Calu3 (cell line): Measurements from ENCODE around the gene SERPINA4. TPM values are rescaled to one million over a fixed set of nuclear protein-coding genes. Genes with fewer than 3 reads are reported as not detected.

Experiments used
- BruUV-seq: library from RNA; stranded (reverse); fragments of 400-500 nt; replicated peaks from 2 replicates; lab custom pipeline; 2021; lab: Mats Ljungman, UMichigan
- CTCF ChIA-PET: fragments of 300-600 bp; sonication (Branson Sonifier 250); formaldehyde crosslinking; loops from one replicate; lab custom pipeline; 2022; ENCODE audit warnings: antibody characterized with exemption; lab: Charles Lee
- DNase-seq: peaks from one replicate; pipeline ENCODE4 v3.0.0; 2022
- H3K27ac Mint-ChIP-seq: one replicate; pipeline ENCODE4 v1.8.0; 2022; ENCODE audit warnings: mixed read lengths; ENCODE audit not compliant: unreplicated experiment
- H3K27me3 Mint-ChIP-seq: one replicate; pipeline ENCODE4 v1.8.0; 2022; ENCODE audit warnings: mixed read lengths; ENCODE audit not compliant: unreplicated experiment
- H3K36me3 Mint-ChIP-seq: one replicate; pipeline ENCODE4 v1.8.0; 2022; ENCODE audit warnings: mild to moderate bottlenecking, moderate library complexity, mixed read lengths; ENCODE audit not compliant: insufficient read depth, unreplicated experiment
- H3K4me1 Mint-ChIP-seq: one replicate; pipeline ENCODE4 v1.8.0; 2022; ENCODE audit warnings: mild to moderate bottlenecking, low read depth, mixed read lengths; ENCODE audit not compliant: unreplicated experiment
- H3K4me3 Mint-ChIP-seq: one replicate; pipeline ENCODE4 v1.8.0; 2022; ENCODE audit warnings: mild to moderate bottlenecking, low read depth, moderate library complexity, mixed read lengths; ENCODE audit not compliant: unreplicated experiment
- H3K9me3 Mint-ChIP-seq: one replicate; pipeline ENCODE4 v1.8.0; 2022; ENCODE audit warnings: low read depth, mixed read lengths; ENCODE audit not compliant: unreplicated experiment
- intact Hi-C: fragments of 100-400 bp; cut with micrococcal nuclease; formaldehyde crosslinking; loops from one replicate; pipeline ENCODE4 v1.10.0; 2022; ENCODE audit not compliant: unreplicated experiment
- total RNA-seq: library from RNA; stranded (reverse); gene quantifications from 2 replicates; pipeline ENCODE4 v1.2.3, GENCODE V29; 2022
- TF ChIP-seq, protein P1 (sequence below): fragments of 200-600 bp; IDR thresholded peaks from one replicate; pipeline ENCODE4 v1.8.0; 2022; ENCODE audit warnings: antibody characterized with exemption; ENCODE audit not compliant: unreplicated experiment

SERPINA4 gene
- total RNA-seq, 1 experiment from 2014 or later = 9.8 TPM

DNA sequence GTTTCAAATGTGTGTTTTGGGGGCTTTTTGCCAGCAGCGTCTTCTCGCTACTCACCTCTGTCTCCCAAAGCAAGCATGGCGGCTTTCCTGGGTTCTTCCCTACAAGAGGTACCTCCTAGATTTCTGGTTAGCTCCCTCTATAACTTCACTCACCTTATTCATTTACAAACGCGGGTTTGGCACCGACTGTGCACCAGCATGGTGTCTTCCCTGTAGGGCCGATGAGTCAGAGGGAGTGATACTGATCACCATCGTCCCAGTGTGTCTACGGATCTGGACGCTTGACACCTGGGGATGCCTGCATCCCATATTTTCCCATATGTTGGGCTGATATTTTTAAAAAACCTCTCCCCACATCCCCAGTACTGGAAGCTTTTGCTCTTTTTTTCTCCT lies 44.0 kb upstream of the SERPINA4 start:
- Mint-ChIP-seq H3K27me3 (peaks cover 40% of the 10 kb centered on the region), H3K4me3 (no peak overlapping the region), H3K4me1 (no peaks in the 10 kb centered on the region), H3K27ac (no peak overlapping the region), H3K36me3 (no peaks in the 10 kb centered on the region), H3K9me3 (peaks cover 6% of the 10 kb centered on the region)
- no peak for DNase-seq
- intact Hi-C loops = no loop called here
- no TSS peak for BruUV-seq
- CTCF ChIA-PET = no interaction called here
- TF ChIP-seq, protein P1, sequence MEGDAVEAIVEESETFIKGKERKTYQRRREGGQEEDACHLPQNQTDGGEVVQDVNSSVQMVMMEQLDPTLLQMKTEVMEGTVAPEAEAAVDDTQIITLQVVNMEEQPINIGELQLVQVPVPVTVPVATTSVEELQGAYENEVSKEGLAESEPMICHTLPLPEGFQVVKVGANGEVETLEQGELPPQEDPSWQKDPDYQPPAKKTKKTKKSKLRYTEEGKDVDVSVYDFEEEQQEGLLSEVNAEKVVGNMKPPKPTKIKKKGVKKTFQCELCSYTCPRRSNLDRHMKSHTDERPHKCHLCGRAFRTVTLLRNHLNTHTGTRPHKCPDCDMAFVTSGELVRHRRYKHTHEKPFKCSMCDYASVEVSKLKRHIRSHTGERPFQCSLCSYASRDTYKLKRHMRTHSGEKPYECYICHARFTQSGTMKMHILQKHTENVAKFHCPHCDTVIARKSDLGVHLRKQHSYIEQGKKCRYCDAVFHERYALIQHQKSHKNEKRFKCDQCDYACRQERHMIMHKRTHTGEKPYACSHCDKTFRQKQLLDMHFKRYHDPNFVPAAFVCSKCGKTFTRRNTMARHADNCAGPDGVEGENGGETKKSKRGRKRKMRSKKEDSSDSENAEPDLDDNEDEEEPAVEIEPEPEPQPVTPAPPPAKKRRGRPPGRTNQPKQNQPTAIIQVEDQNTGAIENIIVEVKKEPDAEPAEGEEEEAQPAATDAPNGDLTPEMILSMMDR = no peak

DNA sequence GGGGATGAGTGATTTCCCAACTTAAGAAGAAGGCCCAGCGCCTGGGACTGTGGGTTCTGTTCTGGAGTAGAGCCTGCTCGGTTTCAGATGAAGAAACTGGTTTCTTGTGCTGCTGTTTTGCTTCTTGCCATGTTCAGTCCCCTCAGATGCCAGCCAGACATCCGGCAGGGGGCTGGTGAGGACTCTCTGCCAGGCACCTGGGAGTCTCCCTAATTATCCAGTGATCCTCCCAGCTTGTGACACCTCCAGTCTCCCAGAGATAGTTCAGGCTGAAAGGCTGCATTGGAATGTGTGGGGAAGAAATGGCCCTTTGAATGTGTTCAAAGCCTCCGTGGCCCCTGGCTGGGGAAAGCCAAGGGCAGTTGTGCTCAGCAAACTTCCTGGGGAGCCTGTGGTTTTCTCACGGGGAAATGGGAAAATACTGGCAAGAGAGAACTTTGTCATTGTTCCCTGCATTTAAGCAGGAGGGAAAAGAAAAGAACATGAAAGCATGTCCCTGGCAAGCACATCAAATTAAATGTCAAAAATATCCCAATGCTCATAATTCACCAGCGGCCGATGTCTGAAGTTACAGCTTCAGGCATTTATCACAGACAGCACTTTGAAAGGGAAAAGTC lies 43.5 kb upstream of the SERPINA4 start:
- H3K36me3 Mint-ChIP-seq = no peaks in the 10 kb centered on the region
- no peak overlapping the region for H3K4me3 Mint-ChIP-seq
- BruUV-seq = no TSS peak
- no peak overlapping the region for H3K27ac Mint-ChIP-seq
- no peaks in the 10 kb centered on the region for H3K4me1 Mint-ChIP-seq
- intact Hi-C loops = no loop called here
- CTCF ChIA-PET = interaction anchor here (0.5 kb wide), 1 partner anchor 1213 kb away, joined by 6 read pairs; no protein-coding TSS in a partner anchor
- peaks cover 40% of the 10 kb centered on the region for H3K27me3 Mint-ChIP-seq
- H3K9me3 Mint-ChIP-seq = peaks cover 6% of the 10 kb centered on the region
- TF ChIP-seq, protein P1 = no peak
- no peak for DNase-seq

DNA sequence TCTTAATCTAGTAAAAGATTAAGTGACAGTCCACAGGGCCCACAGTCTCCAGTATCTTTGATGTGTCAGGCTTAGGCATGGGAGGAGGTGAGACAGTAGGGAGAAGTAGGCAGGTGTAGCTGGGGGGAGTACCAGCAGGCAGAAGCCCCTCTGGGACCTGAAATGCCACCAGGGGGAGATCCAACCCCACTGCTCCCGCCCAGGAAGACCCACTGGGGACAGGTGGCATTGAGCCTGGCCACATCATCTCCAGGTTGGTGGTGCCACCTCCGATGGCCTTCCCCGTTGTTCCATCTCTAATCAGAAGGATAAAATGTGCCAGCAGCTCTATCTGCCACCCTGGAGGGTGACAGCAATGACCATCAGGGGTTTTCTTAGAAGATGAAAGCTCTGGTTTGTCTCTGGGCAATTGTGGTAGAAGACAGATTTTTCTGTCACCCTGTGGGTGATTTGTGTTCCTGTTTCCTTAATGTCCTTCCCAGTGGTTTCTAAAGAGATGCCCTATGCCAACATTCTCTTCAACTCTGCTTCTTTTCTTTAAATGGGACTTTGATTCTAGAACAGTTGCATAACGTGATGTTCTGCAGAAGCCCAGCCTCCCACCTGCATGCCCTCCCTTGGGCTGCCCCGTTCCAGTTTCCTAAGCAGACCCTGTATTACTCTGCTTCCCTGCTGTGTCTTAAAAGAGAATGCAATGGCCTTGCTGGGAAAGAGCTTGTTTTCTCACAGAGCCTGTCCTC lies 39.7 kb upstream of the SERPINA4 start:
- peaks cover 6% of the 10 kb centered on the region for H3K9me3 Mint-ChIP-seq
- H3K27me3 Mint-ChIP-seq = peaks cover 50% of the 10 kb centered on the region
- TF ChIP-seq, protein P1 = peak; percentile 12
- BruUV-seq = no TSS peak
- intact Hi-C loops = no loop called here
- DNase-seq = no peak
- CTCF ChIA-PET = interaction anchor here (0.6 kb wide), 1 partner anchor 537 kb away, joined by 4 read pairs; no protein-coding TSS in a partner anchor
- no peaks in the 10 kb centered on the region for H3K4me1 Mint-ChIP-seq
- no peak overlapping the region for H3K4me3 Mint-ChIP-seq
- H3K36me3 Mint-ChIP-seq = no peaks in the 10 kb centered on the region
- H3K27ac Mint-ChIP-seq = no peak overlapping the region

DNA sequence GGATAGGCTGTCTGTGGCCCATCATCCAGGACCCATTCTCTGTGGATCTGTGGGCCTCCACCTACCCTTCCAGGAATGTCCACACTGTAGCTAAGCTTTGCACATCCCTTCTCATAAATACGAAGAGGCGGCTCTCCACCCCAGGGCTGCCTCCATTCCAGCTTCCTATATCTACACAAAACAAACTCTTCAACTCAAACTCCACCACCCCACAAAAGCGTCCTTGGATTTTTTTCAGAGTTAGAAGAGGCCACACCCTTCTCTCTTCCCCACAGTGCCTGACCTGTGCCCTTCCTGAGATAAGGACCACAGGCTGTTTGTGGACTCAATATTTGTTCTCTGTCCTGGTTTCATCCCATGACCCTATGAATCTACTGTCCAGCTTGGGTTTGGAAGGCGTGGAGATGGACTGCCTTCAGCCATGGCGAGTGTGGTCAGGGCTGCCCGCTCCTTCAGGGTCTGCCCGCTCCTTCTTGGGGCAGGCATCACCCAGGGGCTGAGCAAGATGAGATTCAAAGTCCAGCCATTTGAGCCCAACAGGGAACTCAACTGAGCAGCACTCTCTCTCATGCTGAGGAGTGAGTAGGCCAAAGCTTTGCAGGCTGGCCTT lies 39.0 kb upstream of the SERPINA4 start:
- H3K36me3 Mint-ChIP-seq = no peaks in the 10 kb centered on the region
- H3K4me1 Mint-ChIP-seq = no peaks in the 10 kb centered on the region
- peaks cover 9% of the 10 kb centered on the region for H3K9me3 Mint-ChIP-seq
- no peak overlapping the region for H3K4me3 Mint-ChIP-seq
- H3K27ac Mint-ChIP-seq = no peak overlapping the region
- H3K27me3 Mint-ChIP-seq = peaks cover 50% of the 10 kb centered on the region
- CTCF ChIA-PET = interaction anchor here (0.6 kb wide), 1 partner anchor 538 kb away, joined by 4 read pairs; no protein-coding TSS in a partner anchor
- TF ChIP-seq, protein P1 = no peak
- BruUV-seq = no TSS peak
- intact Hi-C loops = no loop called here
- no peak for DNase-seq
